HS-5 (cell line): Measurements from ENCODE around the gene SCAMP4.
"Not testable (repeated sequence)": the region's sequence is repeated elsewhere in the genome, so short reads cannot be mapped to it uniquely, and the experiment has no call there.

ENCODE experiments used
- DNase-seq: peaks from one replicate; pipeline ENCODE4 v3.0.0-alpha.2; 2012; ENCODE audit warnings: low read depth

The SCAMP4 gene

GRCh38 chr19:1866693-1867348 is 38.4 kb upstream of the SCAMP4 start:
- no peak for DNase-seq

- DNase-seq: no peak
Observed at GRCh38 chr19:1867349-1867724, 37.9 kb upstream of the SCAMP4 start.

- no peak for DNase-seq
Observed at GRCh38 chr19:1868971-1869370, 36.2 kb upstream of the SCAMP4 start.

GRCh38 chr19:1871140-1871597 is 34.0 kb upstream of the SCAMP4 start:
- no peak for DNase-seq

GRCh38 chr19:1871630-1872029 is 33.6 kb upstream of the SCAMP4 start:
- DNase-seq: no peak

- DNase-seq: no peak
Observed at GRCh38 chr19:1872807-1873523, 32.2 kb upstream of the SCAMP4 start.

- no peak for DNase-seq
Observed at GRCh38 chr19:1873524-1874473, 31.4 kb upstream of the SCAMP4 start.

GRCh38 chr19:1874554-1875185 is 30.5 kb upstream of the SCAMP4 start:
- no peak for DNase-seq

GRCh38 chr19:1875265-1875645 is 29.9 kb upstream of the SCAMP4 start:
- DNase-seq: not testable (repeated sequence)

- no peak for DNase-seq
Observed at GRCh38 chr19:1875646-1876495, 29.3 kb upstream of the SCAMP4 start.

- DNase-seq: not testable (repeated sequence)
Observed at GRCh38 chr19:1876496-1877279, 28.5 kb upstream of the SCAMP4 start.

- not testable (repeated sequence) for DNase-seq
Observed at GRCh38 chr19:1877280-1877660, 27.9 kb upstream of the SCAMP4 start.

- DNase-seq: not testable (repeated sequence)
Observed at GRCh38 chr19:1878583-1878982, 26.6 kb upstream of the SCAMP4 start.

GRCh38 chr19:1879982-1880381 is 25.2 kb upstream of the SCAMP4 start:
- not testable (repeated sequence) for DNase-seq

- DNase-seq: no peak
Observed at GRCh38 chr19:1880611-1881392, 24.4 kb upstream of the SCAMP4 start.

GRCh38 chr19:1881393-1882088 is 23.7 kb upstream of the SCAMP4 start:
- DNase-seq: not testable (repeated sequence)

- no peak for DNase-seq
Observed at GRCh38 chr19:1882089-1882785, 23.0 kb upstream of the SCAMP4 start.
